ENCODE data around the gene ATP5F1D.

The ATP5F1D gene

GRCh38 chr19:1220976-1221903, 20.3 kb upstream of the ATP5F1D start:
- peak; percentile 61 for DNase-seq

GRCh38 chr19:1221904-1222255, 19.7 kb upstream of the ATP5F1D start:
- DNase-seq = no peak

- DNase-seq = no peak
These were observed 19.2 kb upstream of the ATP5F1D start for GRCh38 chr19:1222394-1222793.

GRCh38 chr19:1223018-1223855, 18.3 kb upstream of the ATP5F1D start:
- DNase-seq = peak; percentile 46

GRCh38 chr19:1224047-1224825, 17.3 kb upstream of the ATP5F1D start:
- no peak for DNase-seq

- no peak for DNase-seq
These were observed 16.7 kb upstream of the ATP5F1D start for GRCh38 chr19:1224847-1225246.

- DNase-seq = no peak
These were observed 15.9 kb upstream of the ATP5F1D start for GRCh38 chr19:1225440-1226226.

GRCh38 chr19:1226227-1226518, 15.4 kb upstream of the ATP5F1D start:
- no peak for DNase-seq

GRCh38 chr19:1226522-1227303, 14.8 kb upstream of the ATP5F1D start:
- no peak for DNase-seq

GRCh38 chr19:1227304-1228054, 14.1 kb upstream of the ATP5F1D start:
- DNase-seq = no peak

GRCh38 chr19:1228161-1228957, 13.2 kb upstream of the ATP5F1D start:
- no peak for DNase-seq

- DNase-seq = no peak
These were observed 12.3 kb upstream of the ATP5F1D start for GRCh38 chr19:1229056-1229923.

- no peak for DNase-seq
These were observed 11.4 kb upstream of the ATP5F1D start for GRCh38 chr19:1229924-1230782.

GRCh38 chr19:1230783-1231489, 10.6 kb upstream of the ATP5F1D start:
- no peak for DNase-seq

GRCh38 chr19:1231729-1232637, 9.6 kb upstream of the ATP5F1D start:
- peak; percentile 52 for DNase-seq

- DNase-seq = no peak
These were observed 8.9 kb upstream of the ATP5F1D start for GRCh38 chr19:1232652-1233072.
